GM21360 (cell line): ENCODE measurements around the gene TMEM86A.

Source experiments
- ATAC-seq: cut with Tn5 transposase; IDR thresholded peaks from one replicate; pipeline ENCODE4 v1.9.1; 2021; ENCODE audit warnings: mild to moderate bottlenecking, moderate library complexity; ENCODE audit not compliant: unreplicated experiment

The TMEM86A gene

GRCh38 chr11:18722293-18722637 lies 23.7 kb downstream of the TMEM86A start:
- no peak for ATAC-seq

GRCh38 chr11:18723991-18724390 lies 25.4 kb downstream of the TMEM86A start:
- ATAC-seq = no peak

- ATAC-seq = no peak
Observed at GRCh38 chr11:18726040-18726439, 27.5 kb downstream of the TMEM86A start, which contains the start of gene IGSF22. TSS of gene IGSF22 (minus strand) at chr11:18726188. CDS start at chr11:18724236, 1,952 bp downstream.

- ATAC-seq = peak; percentile 48
Observed at GRCh38 chr11:18727479-18728236, 29.1 kb downstream of the TMEM86A start.

- ATAC-seq = no peak
Observed at GRCh38 chr11:18728658-18729057, 30.1 kb downstream of the TMEM86A start.

DNA sequence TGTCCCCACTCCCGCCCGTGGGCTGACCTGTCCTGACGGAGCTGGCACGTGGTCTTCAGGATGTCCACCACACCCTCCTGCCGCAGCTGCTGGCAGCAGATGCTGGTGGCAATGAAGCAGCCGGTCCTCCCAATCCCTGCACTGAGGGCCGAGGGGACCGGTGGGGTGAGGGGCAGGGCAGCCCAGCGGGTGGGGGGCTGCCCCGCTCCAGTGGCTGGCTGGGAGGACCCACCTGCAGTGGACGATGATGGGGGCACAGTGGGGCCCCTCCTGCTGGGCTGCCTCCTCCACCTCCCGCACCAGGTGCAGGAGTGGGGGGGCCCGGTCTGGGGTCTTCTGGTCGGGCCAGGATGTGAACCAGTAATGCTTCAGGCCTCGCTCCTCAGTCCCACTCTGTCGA lies 30.8 kb downstream of the TMEM86A start:
- ATAC-seq = no peak

- ATAC-seq = no peak
Observed at GRCh38 chr11:18730020-18730419, 31.4 kb downstream of the TMEM86A start.

GRCh38 chr11:18731441-18731840 lies 32.9 kb downstream of the TMEM86A start:
- no peak for ATAC-seq

DNA sequence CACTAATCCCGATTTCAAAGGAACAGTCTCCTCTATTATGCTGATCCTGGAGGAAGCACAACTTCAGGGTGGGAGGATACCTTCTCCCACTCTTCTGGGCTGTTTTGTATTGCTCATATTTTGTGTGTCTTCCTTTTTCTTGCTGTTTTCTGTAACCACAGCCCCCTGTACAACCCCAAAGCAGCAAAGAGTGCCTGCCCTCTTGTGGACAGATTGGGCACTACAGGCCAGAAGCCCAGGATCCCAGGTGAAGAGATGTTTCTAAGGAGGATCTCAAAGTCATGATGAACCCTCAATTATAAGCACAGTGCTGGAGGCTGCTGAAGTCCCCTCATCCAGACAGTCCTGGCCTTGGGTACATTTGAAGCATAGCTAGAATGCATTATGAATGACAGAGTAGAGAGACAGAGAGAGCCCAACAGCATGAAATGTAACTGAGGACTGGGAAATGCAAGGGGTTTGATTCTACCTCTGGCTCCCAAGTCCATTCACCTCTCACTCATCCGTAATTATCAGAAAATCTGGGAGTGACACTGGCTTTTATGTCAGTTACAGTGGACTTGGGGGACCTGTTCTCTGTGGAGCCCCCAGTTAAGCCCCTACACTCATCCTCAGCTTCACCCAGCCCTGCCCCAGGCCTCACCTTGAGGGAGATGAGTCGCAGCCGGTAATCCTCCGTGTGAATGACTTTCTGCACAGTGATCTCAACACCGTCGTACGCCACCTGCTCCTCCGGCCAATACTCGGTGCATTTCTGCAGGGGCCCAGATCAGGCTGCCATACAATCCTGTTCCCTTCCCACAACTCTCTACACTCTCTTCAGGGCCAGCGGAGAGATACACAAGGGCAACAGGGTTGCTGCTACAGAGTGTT lies 33.6 kb downstream of the TMEM86A start:
- ATAC-seq = no peak

DNA sequence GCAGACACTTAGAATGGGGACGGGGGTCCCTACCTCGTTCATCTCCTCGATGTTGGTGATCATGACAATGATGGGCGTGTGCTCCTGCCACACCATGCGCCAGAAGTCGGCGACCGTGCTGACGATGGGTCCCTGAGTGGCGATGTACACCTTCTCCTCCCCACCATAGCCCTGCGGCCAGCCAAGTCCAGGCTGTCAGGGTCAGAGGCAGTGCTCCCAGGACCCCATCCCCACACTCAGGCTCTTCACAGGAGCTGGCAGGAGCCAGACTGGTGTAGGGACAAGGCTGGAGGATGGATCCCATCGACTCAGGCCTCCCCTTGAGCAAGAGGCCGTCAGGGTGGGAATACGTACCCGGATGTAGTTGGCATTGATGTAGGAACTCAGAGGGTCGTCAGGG lies 34.6 kb downstream of the TMEM86A start:
- no peak for ATAC-seq

DNA sequence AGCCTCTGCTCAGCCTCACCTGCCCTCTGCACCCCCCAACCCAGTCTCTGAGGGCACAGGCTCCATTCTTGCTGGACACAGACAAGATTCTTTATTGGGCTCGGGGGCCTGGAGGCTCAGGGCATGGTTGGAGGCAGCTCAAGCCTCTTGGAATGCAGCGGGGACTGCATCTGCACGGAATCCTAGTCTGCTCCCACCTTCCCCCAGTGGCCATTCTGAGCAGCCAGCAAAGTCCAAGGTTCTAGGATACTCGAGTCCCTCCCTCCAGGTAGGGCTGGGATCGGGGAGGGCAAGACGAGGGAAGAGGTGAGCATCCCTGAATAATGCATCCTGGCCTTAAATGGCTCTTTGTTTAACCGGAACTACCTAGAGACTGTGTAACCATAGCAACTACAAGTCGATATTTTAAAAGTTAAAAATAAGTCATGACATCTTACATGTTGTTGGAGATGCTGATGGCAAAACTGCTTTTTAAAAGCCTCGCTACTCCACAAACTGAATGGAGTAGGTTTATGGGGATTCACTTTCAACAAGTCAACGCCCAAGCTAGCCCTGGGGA lies 38.1 kb downstream of the TMEM86A start:
- no peak for ATAC-seq

- no peak for ATAC-seq
Observed at GRCh38 chr11:18737642-18738041, 39.1 kb downstream of the TMEM86A start.

DNA sequence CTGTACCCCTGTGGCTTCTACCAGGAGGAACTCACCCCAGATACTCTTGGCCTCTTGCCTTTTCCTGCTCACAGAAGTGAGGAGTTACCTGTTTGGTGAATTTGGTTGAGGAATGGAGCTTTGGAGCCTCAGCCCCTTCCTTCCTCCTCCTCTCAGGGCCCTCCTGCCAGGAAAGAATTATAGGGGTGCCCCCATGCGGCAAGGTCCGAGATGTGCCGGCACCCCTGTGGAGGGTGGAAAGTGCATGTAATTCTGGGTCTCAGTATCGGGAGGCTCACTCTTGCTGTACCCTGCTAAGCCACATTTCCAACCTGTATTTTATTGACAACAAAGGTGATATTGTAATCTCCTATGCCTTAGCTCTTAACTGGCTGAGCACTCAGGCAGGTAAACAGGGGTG lies 41.1 kb downstream of the TMEM86A start:
- no peak for ATAC-seq

GRCh38 chr11:18741783-18742182 lies 43.2 kb downstream of the TMEM86A start:
- no peak for ATAC-seq

GRCh38 chr11:18743365-18743764 lies 44.8 kb downstream of the TMEM86A start:
- ATAC-seq = no peak

GRCh38 chr11:18743900-18744514 lies 45.4 kb downstream of the TMEM86A start:
- no peak for ATAC-seq

GRCh38 chr11:18745251-18745650 lies 46.7 kb downstream of the TMEM86A start:
- no peak for ATAC-seq

DNA sequence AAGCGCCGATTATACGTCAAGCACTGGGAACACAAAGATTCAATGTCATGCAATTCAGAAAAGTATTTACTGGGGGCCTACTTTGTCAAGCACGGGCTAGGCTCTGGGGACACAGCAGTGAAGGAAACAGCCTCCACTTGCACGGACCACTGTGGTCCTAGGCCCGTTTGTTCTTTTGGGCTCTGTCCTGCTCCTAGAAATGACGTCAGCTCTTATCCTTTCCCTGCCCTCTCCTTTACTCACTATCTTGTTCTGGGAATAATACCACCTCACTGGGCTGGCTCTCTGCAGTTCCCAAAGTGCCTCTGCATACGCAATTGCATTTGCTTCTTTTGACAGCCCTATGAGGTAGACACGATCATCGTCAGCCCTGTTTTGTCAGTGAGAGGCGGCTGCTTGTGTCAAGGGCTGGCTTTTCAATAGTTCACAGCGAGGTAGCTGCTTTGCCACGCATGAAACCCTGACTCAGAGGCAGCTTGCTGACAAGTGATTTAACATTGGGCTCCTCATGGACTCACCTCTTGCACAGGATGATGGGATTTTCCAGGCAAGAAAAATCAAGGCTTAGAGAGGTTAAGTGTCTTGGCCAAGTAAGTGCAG lies 50.3 kb downstream of the TMEM86A start:
- no peak for ATAC-seq

GRCh38 chr11:18749681-18750319 lies 51.2 kb downstream of the TMEM86A start:
- ATAC-seq = no peak

GRCh38 chr11:18750944-18751343 lies 52.4 kb downstream of the TMEM86A start:
- ATAC-seq = no peak
